Raji (cell line): ENCODE measurements around the gene ANKS3.
A peak's percentile ranks its signal among the peaks of the same experiment; 100 is the strongest.

ENCODE experiments used
- POLR2A ChIP-seq: IDR thresholded peaks from 2 replicates; pipeline ENCODE4 v1.6.1; 2011; ENCODE audit warnings: low read depth, low read length, control low read depth; ENCODE audit not compliant: insufficient read depth

The ANKS3 gene, protein sequence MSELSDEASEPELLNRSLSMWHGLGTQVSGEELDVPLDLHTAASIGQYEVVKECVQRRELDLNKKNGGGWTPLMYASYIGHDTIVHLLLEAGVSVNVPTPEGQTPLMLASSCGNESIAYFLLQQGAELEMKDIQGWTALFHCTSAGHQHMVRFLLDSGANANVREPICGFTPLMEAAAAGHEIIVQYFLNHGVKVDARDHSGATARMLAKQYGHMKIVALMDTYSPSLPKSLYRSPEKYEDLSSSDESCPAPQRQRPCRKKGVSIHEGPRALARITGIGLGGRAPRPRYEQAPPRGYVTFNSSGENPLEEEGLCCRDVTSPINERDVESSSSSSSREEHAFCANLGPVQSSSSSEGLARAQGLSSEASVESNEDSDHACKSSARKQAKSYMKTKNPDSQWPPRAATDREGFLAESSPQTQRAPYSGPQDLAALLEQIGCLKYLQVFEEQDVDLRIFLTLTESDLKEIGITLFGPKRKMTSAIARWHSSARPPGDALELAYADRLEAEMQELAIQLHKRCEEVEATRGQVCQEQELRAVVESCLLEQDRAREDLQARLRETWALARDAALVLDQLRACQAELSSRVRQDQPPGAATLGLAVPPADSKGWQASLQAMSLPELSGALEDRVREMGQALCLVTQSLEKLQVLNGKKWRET

GRCh38 chr16:4734063-4734729 lies at the start of gene ANKS3, which contains the start of gene DNAAF8:
TSS of gene ANKS3 (minus strand) at chr16:4734271. CDS start at chr16:4730149, 4,122 bp downstream.
TSS of gene DNAAF8 (plus strand) at chr16:4734537. CDS start at chr16:4736515, 1,978 bp downstream.
- TF ChIP-seq POLR2A: peak; percentile 66

GRCh38 chr16:4783251-4783950 lies 49.3 kb upstream of the ANKS3 start:
- TF ChIP-seq POLR2A: no peak

DNA sequence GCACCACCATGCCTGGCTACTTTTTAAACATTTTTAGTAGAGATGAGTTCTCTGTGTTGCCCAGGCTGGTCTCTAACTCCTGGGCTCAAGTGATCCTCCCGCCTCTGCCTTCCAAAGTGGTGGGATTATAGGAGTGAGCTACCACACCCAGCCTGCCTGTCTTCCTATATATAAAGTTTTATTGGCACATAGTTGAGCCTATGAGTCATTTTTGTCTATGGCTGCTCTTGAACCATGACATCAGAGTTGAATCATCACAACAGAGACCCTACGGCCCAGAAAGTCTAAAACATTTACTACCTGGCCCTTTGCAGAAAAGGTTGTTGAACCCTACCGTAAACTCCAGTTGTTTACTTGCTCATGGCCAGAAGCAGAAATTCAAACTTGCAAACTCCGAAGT lies 46.2 kb upstream of the ANKS3 start:
- no peak for TF ChIP-seq POLR2A

- no peak for TF ChIP-seq POLR2A
Measured at GRCh38 chr16:4778050-4778392, 44.0 kb upstream of the ANKS3 start.

GRCh38 chr16:4777339-4778049 lies 43.4 kb upstream of the ANKS3 start:
- no peak for TF ChIP-seq POLR2A

DNA sequence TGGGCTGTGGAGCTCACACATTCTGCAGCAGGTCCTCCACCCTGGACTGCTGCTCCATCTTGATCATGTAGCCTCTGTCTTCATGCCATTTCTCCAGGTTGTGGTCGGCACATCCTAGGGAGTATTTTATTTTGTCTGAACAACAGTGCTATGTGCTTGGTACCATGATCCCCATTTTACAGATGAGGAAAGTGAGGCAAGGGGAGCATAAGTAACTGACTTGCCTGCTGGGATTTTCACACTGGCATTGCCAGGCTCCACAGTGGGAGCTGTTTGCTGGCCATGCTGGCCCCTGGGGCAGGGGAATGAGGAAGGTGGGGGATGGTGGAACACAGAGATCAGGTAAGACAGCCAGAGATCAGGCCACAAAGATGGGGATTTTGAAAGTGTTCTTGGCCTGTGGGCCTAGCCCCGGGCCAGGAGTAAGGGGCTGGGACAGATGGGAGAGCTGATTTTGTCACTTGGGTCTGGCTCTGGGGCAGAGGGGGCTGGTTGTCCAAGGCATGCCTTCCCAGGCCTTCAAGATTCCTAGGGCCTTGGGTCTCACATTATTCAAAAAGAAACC lies 42.2 kb upstream of the ANKS3 start:
- TF ChIP-seq POLR2A: no peak

DNA sequence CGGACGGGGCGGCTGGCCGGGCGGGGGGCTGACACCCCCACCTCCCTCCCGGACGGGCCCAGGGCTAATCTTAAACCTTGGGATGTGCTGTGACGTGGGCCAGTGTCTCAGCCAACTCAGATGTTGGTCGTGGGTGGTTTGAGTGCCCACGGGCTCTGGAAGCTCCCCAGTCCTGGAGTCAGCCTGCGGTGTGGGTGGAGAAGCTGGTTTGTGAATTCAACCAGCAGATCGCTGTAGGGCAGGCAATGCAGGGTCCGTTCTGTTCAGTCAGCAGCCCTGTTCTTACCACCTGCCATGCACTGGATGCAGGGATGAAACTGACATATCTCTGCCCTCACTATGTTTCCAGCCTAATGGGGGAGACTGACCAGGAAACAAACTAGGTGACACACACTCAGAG lies 40.9 kb upstream of the ANKS3 start:
- TF ChIP-seq POLR2A: no peak

DNA sequence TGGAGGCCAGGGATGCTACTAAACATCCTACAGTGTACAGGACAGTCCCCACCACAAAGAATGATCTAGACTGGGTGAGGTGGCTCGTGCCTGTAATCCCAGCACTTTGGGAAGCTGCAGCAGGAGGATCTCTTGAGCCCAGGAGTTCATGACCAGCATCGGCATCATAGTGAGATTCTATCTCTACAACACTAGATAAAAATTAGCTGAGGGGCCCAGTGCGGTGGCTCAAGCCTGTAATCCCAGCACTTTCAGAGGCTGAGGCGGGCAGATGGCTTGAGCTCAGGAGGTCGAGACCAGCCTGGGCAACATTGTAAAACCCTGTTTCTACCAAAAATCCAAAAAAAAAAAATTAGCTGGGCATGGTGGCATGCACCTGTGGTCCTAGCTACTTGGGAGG lies 38.3 kb upstream of the ANKS3 start:
- no peak for TF ChIP-seq POLR2A

DNA sequence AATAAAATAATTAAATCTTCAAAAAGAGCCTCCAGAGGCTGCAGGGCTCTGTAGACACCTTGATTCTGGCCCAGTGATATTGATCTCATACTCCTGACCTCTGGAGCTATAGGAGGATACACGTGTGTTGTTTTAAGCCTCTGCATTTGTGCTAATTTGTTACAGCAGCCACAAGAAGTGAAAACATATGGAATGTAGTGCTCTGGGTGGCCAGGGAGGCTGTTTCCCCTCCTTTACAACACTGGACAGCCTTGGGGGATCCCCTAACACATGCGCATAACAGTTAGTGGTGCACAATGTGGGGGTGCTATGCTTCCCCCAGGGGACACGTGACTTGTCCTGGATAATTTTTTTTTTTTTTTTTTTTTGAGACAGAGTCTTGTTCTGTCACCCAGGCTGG lies 37.6 kb upstream of the ANKS3 start:
- no peak for TF ChIP-seq POLR2A

GRCh38 chr16:4769306-4769638 lies 35.2 kb upstream of the ANKS3 start:
- no peak for TF ChIP-seq POLR2A

DNA sequence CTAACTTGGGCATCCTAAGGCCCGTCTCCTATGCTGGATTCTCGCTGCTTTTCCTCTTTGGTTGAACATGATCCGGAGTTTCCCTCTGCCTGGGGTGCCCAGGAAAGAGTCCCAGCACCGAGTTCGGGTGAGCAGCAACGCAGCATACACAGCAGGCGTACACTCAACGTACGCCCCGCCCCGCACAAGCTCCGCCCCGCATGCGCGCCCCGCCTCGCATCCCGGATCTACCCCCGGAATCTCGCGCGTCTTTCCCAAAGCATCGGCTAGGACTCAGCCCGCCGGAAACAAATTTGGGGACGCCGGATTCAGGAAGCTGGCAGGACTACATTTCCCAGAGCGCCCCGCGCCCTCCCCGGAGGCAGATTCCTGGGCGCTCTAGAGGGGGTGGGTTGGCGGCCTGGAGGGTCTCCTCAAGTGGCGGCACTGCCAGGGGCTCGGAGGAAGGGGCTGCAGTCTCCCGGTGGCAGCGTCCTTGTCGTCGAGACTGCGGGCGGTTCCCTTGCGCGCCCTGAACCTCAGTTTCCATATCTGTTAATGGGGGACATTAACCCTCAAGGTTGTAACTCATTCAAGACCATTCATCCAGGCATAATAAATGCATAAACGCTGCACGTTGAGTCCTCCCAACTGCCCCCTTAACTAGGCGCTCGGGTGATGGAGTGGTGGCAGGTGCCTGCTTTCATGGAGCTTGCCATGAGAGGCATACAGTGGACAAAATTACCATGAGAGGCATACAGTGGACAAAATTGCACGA lies 34.7 kb upstream of the ANKS3 start:
- peak; percentile 73 for TF ChIP-seq POLR2A

- TF ChIP-seq POLR2A: no peak
Measured at GRCh38 chr16:4767872-4768548, 33.9 kb upstream of the ANKS3 start.
